Panc1 (cell line): ENCODE data around the gene KRTAP10-4.

Experiments used
- CTCF ChIP-seq: fragments of 450-650 bp; IDR thresholded peaks from 2 replicates; pipeline ENCODE4 v1.5.1; 2017; ENCODE audit warnings: mild to moderate bottlenecking
- POLR2AphosphoS5 ChIP-seq: IDR thresholded peaks from 2 replicates; pipeline ENCODE4 v1.6.1; 2012; ENCODE audit warnings: mild to moderate bottlenecking, low read depth, low read length, moderate library complexity
- TF ChIP-seq, protein P1 (sequence below), 2 experiments: IDR thresholded peaks; 2 replicates each; pipeline ENCODE4 v1.6.1; 2011 to 2012; ENCODE audit warnings: low read depth in 2 of 2, control low read depth in 1 of 2, low read length in 1 of 2, mild to moderate bottlenecking in 1 of 2, moderate library complexity in 1 of 2; ENCODE audit not compliant: insufficient read depth in 1 of 2

- TF ChIP-seq CTCF (no peak), POLR2AphosphoS5 (no peak)
- TF ChIP-seq, protein P1, sequence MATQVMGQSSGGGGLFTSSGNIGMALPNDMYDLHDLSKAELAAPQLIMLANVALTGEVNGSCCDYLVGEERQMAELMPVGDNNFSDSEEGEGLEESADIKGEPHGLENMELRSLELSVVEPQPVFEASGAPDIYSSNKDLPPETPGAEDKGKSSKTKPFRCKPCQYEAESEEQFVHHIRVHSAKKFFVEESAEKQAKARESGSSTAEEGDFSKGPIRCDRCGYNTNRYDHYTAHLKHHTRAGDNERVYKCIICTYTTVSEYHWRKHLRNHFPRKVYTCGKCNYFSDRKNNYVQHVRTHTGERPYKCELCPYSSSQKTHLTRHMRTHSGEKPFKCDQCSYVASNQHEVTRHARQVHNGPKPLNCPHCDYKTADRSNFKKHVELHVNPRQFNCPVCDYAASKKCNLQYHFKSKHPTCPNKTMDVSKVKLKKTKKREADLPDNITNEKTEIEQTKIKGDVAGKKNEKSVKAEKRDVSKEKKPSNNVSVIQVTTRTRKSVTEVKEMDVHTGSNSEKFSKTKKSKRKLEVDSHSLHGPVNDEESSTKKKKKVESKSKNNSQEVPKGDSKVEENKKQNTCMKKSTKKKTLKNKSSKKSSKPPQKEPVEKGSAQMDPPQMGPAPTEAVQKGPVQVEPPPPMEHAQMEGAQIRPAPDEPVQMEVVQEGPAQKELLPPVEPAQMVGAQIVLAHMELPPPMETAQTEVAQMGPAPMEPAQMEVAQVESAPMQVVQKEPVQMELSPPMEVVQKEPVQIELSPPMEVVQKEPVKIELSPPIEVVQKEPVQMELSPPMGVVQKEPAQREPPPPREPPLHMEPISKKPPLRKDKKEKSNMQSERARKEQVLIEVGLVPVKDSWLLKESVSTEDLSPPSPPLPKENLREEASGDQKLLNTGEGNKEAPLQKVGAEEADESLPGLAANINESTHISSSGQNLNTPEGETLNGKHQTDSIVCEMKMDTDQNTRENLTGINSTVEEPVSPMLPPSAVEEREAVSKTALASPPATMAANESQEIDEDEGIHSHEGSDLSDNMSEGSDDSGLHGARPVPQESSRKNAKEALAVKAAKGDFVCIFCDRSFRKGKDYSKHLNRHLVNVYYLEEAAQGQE (IDR thresholded peaks at IDR 0.05; ENCODE audit: insufficient read depth in 1 of 2, low read depth in 2 of 2, low read length in 1 of 2) = no peak
Observed at GRCh38 chr21:44619886-44620285, 46.4 kb downstream of the KRTAP10-4 start.
